Thyroid gland (tissue), 4 donors: ENCODE data around the gene HOXA3. TPM values are rescaled to one million over a fixed set of nuclear protein-coding genes. Genes with fewer than 3 reads are reported as not detected.

ENCODE experiments used
- DNase-seq, 2 donors: peaks; one replicate each; pipeline ENCODE4 v3.0.0-alpha.2; 2019
- H3K27ac ChIP-seq, 3 donors: fragments of 200-600 bp; sonication (generic); 1 replicate in 2 of 3; 2 replicates in 1 of 3; pipeline ENCODE4 v1.5.1; 2016 to 2019; ENCODE audit warnings: mild to moderate bottlenecking in 1 of 3, moderate library complexity in 1 of 3
- H3K27me3 ChIP-seq: fragments of 200-600 bp; sonication (generic); one replicate; pipeline ENCODE4 v1.5.1; 2019
- H3K36me3 ChIP-seq, 2 donors: fragments of 200-600 bp; sonication (generic); one replicate each; pipeline ENCODE4 v1.5.1; 2016 to 2019
- H3K4me1 ChIP-seq, 2 donors: fragments of 200-600 bp; sonication (generic); one replicate each; pipeline ENCODE4 v1.5.1; 2017 to 2019
- H3K4me3 ChIP-seq, 3 donors: fragments of 200-600 bp; sonication (generic); replicated peaks in 1 of 3; 1 replicate in 2 of 3; 2 replicates in 1 of 3; pipeline ENCODE4 v1.5.1; 2016; ENCODE audit warnings: mild to moderate bottlenecking in 1 of 3
- H3K9me3 ChIP-seq: fragments of 200-600 bp; sonication (generic); one replicate; pipeline ENCODE4 v1.5.1; 2017
- POLR2A ChIP-seq, 2 donors: fragments of 450-650 bp; IDR thresholded peaks; one replicate each; pipeline ENCODE4 v1.6.1; 2017; ENCODE audit warnings: antibody characterized with exemption in 2 of 2, mild to moderate bottlenecking in 2 of 2, moderate library complexity in 1 of 2
- WGBS, 2 donors: methylation state at CpG; one replicate each; pipeline ENCODE4 v1.1.5; 2017; 5-methylcytosine and 5-hydroxymethylcytosine counted together
- intact Hi-C: fragments of 100-400 bp; cut with DNase I; formaldehyde crosslinking; loops from one replicate; pipeline ENCODE4 v1.15.1; 2023
- total RNA-seq, 4 donors: library from RNA; depleted of rRNA; stranded (reverse); fragments of >200 nt; gene quantifications; one replicate each; pipeline ENCODE4 v1.2.3, GENCODE V29; 2016
- TF ChIP-seq, protein P1 (sequence below), 6 experiments: fragments of 200-600 bp in 3 of 6; fragments of 450-650 bp in 3 of 6; sonication (generic) in 3 of 6; IDR thresholded peaks; one replicate each; pipeline ENCODE4 v1.5.1; 2016 to 2019; ENCODE audit warnings: antibody characterized with exemption in 6 of 6, mild to moderate bottlenecking in 2 of 6, inconsistent platforms in 1 of 6, moderate library complexity in 1 of 6

The HOXA3 gene
- total RNA-seq, 4 donors from 2014 or later, result 0.94 to 6.1 (median 1.9) TPM

DNA sequence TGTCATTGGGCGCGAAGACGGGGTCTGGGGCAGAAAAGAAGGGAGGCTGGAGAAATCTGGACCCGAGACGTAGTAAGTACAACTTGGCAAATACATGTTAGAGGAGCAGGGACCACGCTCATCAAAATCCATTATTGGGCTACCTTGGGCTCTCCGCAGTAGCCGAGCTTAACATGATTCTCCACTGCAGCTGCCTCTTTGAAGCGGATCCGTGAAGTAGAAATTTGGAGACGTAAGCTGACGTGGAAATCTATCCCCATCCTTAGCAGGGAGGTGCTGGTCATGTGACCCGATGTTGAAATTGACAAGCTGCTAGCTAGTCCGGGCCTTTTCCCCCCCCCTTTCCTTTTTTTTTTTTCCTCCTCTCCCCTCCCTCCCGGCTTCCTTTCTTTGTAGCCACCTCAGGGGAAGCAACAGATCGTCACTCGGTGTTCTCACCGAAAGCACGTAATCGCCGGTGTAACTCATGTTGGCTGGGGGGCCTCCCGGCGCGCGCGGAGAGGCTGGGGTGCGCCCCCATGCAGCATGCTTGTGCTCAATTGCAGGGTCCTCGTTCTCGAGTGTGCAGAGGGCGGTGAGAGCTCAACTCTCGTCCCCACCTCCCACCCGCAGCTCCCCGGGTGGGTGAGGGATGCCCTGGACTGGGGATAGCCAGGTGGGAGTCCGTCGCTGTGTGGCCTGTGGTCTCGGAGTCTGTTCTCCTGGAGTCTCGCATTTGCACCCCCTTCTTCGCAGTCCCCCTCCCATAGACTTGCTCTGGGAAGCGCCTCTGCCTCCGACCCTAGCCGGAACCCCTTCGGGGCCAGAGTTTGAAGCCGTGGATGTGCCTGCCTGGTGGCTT, 32.9 kb upstream of the HOXA3 start, which contains the start of gene HOXA11:
TSS of gene HOXA11 (minus strand) at position 220 of the 841 bp plus-strand sequence. CDS start at position 132, 88 bp downstream.
- H3K4me3 ChIP-seq, result peak within 1 kb of the TSS in 1 of 3 donors; percentile 4
- H3K27me3 ChIP-seq, result peaks cover 92% of the 10 kb centered on the region
- intact Hi-C loops, result no loop called here
- DNase-seq, result no peak
- 7 to 8% methylated on average over 40 to 43 of the region's 43 CpGs for WGBS, 2 donors
- no peak for TF ChIP-seq POLR2A (IDR thresholded peaks at IDR 0.05)
- TF ChIP-seq, protein P1, sequence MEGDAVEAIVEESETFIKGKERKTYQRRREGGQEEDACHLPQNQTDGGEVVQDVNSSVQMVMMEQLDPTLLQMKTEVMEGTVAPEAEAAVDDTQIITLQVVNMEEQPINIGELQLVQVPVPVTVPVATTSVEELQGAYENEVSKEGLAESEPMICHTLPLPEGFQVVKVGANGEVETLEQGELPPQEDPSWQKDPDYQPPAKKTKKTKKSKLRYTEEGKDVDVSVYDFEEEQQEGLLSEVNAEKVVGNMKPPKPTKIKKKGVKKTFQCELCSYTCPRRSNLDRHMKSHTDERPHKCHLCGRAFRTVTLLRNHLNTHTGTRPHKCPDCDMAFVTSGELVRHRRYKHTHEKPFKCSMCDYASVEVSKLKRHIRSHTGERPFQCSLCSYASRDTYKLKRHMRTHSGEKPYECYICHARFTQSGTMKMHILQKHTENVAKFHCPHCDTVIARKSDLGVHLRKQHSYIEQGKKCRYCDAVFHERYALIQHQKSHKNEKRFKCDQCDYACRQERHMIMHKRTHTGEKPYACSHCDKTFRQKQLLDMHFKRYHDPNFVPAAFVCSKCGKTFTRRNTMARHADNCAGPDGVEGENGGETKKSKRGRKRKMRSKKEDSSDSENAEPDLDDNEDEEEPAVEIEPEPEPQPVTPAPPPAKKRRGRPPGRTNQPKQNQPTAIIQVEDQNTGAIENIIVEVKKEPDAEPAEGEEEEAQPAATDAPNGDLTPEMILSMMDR (IDR thresholded peaks at IDR 0.05), result no peak
- no peaks in the 10 kb centered on the region for H3K9me3 ChIP-seq
- no peaks in the 10 kb centered on the region for H3K36me3 ChIP-seq
- H3K4me1 ChIP-seq, result peaks cover 19 to 38% of the 10 kb centered on the region in 2 donors
- H3K27ac ChIP-seq, result no peak within 1 kb of the TSS

DNA sequence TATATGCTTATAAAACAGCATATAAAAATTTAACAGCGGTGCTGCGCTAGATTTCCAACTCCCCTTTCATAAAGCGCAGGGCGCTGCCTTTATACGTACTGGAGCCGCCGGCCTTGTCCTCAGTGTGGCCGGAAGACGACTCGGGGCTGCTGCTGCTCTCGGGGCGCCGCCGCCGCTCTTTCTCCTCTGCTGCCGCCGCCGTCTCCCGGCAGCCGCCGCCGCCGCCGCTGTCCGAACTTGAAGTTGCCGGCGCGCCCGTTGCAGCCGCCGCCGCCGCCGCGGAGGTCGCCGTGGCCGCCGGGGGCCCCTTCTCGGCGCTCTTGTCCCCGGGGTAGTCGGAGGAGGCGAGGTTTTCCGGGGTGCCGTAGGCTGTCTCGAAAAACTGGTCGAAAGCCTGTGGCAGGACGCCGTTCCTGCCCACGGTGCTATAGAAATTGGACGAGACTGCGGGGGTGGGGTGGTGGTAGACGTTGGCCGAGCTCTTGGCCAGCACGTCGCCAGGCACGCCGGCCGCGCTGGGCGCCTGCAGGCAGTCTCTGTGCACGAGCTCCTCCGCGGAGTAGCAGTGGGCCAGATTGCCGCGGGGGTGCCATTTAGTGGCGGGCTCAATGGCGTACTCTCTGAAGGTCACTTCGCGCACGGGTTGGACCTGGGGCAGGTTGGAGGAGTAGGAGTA, 32.1 kb upstream of the HOXA3 start:
- TF ChIP-seq, protein P1 (IDR thresholded peaks at IDR 0.05), result no peak
- no peak for TF ChIP-seq POLR2A (IDR thresholded peaks at IDR 0.05)
- 5 to 10% methylated on average over 30 to 34 of the region's 72 CpGs for WGBS, 2 donors
- Histone ChIP-seq H3K36me3 (no peaks in the 10 kb centered on the region), H3K4me1 (peaks cover 23 to 43% of the 10 kb centered on the region in 2 donors), H3K9me3 (no peaks in the 10 kb centered on the region), H3K27me3 (peaks cover 96% of the 10 kb centered on the region), H3K27ac (no peak overlapping the region), H3K4me3 (peak overlapping the region in 1 of 3 donors; percentile 4)
- intact Hi-C loops, result no loop called here
- no peak for DNase-seq

DNA sequence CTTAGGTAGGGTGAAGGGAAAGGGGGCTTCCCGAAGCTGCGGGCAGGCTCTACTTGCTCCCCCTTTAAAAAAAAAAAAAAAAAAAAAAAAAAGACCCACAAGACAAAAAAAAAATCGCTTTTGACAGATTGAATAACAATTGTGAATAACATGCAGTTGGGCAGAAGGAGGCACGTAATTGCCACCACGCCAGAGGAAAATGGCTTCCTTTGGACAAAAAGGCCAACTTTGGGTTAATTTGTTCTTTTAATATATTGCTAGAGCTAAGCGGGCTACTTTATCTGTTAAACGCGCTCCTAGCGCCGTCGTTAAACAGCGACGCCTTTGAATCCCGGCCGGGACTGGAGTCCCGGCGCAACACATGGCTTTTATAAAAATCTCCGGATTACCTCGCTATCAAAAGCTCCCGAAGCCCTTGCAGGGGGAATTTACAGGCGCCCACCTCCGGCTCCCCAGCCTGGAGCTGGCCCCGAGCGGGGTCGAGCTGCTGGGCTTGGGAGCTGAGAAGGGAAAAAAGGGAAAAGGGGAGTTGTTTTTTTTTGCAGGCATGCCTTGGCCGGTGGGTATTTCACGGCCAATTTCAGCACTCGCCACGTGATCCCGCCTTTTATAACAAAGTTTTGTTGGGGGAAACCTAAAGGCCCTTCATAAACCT, 31.4 kb upstream of the HOXA3 start:
- Histone ChIP-seq H3K4me1 (peaks cover 21 to 40% of the 10 kb centered on the region in 2 donors), H3K36me3 (no peaks in the 10 kb centered on the region), H3K27me3 (peaks cover 96% of the 10 kb centered on the region), H3K4me3 (peak overlapping the region in 1 of 3 donors; percentile 4), H3K9me3 (no peaks in the 10 kb centered on the region), H3K27ac (no peak overlapping the region)
- 6 to 8% methylated on average over 29 to 30 of the region's 30 CpGs for WGBS, 2 donors
- no peak for DNase-seq
- intact Hi-C loops, result no loop called here
- TF ChIP-seq POLR2A (IDR thresholded peaks at IDR 0.05), result no peak
- TF ChIP-seq, protein P1 (IDR thresholded peaks at IDR 0.05), result no peak

DNA sequence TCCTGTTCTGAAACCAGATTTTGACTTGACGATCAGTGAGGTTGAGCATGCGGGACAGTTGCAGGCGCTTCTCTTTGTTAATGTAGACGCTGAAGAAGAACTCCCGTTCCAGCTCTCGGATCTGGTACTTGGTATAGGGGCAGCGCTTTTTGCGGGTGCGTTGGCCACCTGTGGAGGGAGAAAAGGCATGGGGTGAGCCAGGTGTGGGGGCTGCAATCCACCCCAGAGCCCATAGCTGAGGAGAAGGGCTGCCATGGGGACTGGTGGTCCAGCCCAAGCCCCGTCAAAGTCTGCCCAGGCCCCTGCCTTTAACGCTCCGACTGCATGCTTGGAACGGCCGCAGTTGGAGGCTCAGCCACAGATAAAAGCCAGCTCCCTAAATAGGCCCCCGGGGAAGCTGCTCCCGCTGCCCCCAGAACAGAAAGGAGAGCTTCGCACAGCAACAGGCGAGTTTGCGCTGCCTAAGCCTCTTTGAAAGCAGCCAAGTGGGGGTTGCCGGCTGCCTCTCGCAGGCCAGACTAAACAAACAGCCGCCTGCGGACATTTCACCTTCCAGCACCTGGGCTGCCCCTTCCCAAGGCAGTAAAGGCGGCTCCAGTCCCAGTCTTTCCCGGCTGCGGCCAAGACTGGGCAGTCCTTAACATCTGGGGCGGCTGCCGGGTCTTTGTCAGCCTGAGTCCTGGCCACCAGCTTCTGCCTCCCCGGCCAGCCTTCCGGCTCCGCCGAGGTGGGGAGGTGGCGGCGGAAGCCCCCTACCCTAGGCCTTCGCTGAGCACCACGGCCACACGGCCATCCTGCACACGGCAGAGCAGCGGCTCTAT, 30.7 kb upstream of the HOXA3 start:
- Histone ChIP-seq H3K36me3 (no peaks in the 10 kb centered on the region), H3K4me1 (peaks cover 15 to 33% of the 10 kb centered on the region in 2 donors), H3K4me3 (no peak overlapping the region), H3K9me3 (no peaks in the 10 kb centered on the region), H3K27me3 (peaks cover 96% of the 10 kb centered on the region), H3K27ac (no peak overlapping the region)
- intact Hi-C loops, result no loop called here
- no peak for TF ChIP-seq POLR2A (IDR thresholded peaks at IDR 0.05)
- TF ChIP-seq, protein P1 (IDR thresholded peaks at IDR 0.05), result no peak
- no peak for DNase-seq
- 12% methylated on average over 24 to 31 of the region's 39 CpGs for WGBS, 2 donors
